GM21526 (cell line): ENCODE data around the gene PRKCE.

ENCODE experiments used
- ATAC-seq: cut with Tn5 transposase; IDR thresholded peaks from one replicate; pipeline ENCODE4 v1.9.1; 2021; ENCODE audit warnings: moderate library complexity; ENCODE audit not compliant: unreplicated experiment, low FRiP score

Gene PRKCE

DNA sequence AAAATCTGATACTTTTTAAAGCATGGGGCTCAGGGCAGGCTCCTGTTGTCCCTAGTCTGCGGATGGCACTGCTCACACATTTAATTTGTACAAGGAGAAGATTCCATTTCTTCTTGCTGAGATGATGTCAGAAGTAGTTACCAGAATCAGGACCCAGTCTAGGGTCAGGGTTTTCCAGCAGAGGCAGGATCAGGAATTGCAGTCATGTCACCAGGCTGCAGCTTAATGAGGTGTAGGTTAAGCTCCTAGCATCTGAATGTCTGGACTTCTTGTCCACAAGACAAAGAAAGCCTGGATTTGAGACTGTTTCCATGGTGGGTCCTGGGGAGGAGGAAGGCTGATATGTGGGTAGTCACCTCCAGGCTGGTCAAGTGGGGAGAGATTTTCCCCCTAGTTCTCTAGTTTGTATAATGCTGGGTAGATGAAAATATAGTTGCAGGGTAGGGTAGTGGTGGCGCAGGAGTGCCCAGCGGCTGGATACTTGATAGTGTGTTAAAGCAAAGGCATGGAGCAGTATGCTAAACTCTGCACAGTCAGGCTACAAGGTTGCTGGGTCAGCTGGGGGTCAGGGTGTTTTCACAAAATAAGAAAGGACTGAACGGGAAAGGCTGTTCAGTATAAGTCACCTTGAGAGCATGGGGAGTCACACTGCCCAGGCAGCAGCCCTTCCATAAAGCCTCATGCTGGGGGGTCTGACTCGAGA lies 148.4 kb downstream of the PRKCE start:
- ATAC-seq, result no peak

DNA sequence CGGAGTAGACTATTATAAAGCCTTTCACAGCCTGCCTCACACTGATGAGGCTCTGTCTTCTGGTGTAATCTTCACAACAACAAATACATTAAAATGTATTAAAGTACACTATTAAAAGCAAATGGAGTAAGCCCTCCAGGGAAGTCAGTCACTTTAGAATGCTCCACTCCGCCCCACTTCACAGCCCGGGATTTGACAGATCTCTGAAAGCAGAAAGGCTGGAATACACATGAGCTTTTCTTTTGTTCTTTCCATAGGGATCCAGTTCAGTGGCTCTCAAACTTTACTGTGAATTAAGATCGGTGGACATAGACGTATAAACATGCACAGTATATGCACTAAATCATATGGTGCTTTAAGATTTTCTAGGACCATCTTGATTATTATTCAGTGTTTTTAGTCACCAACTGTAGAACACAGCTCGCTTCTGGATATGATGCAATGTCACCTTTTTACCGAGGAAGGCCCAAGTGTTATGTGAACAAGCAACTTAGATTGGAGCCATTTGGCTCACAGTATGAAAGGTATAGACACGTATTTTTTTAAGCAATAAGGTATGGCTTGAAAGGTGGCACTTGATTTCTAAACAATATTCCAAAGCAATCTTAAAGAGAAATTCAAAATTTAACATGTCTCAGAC lies 151.1 kb downstream of the PRKCE start:
- no peak for ATAC-seq

DNA sequence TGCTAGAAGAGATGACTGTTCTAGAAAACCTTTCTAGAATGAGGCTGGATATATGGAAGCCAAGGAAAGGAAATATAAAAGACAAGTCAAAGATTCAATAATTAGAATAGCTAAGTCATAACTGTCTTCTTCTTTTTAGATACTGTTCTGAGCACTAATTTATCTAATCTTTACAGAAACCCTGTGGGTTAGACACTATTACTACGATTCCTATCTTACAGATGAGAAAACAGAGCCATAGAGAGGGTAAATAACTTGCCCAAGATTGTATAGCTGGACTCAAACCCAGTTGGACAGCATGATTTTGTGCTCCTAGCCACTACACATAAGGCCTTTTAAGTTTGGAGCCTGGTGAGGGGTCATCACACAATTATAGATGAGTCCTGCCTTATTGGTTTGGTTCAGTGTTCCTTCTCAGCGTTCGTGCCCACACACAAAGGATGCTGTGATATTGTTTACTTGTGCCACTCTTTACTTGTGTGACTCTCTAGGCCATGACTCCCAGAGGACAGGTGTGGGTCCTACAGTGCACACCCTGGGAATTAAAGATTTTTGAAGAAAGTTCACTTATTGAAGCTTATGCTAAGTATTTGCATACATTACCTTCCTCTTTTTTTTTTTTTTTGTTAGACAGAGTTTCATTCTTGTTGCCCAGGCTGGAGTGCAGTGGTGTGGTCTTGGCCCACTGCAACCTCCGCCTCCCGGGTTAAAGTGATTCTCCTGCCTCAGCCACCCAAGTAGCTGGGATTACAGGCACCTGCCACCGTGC lies 153.7 kb downstream of the PRKCE start:
- ATAC-seq, result no peak

DNA sequence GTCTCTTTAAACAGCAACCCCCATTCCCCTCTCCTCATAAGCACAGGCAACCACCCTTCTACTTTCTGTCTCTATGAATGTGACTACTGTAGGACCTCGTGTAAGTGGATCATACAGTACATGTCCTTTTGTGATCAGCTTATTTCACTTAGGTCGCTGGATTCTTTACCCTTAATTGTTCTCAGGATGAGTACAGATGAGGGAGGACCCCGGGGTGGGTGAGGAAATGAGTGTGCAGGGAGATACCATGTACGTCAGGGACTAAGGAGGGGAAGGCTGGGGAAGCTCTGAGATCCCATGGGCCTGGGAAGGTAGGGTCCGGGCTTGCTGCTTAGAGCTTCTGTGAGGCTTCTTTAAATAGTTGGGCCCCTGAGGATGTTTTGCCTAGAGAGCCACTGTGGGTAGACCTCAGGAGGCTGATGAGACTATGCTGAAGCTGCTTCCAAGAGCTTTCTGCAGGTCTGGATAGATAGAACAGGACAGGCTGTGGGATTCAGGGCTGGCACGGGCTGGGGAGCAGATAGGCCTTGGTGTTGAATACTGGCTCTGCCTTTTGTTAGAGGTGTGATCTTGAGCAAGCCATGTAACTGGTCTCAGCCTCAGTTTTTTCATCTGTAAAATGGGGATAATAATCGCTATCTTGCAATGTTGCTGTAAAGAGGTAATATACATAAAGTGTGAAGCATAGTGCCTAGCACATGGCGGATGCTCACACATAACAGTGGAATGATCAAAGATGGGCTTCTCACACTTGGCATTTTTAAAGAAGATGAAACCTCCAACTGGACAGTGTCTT lies 155.3 kb downstream of the PRKCE start:
- no peak for ATAC-seq

DNA sequence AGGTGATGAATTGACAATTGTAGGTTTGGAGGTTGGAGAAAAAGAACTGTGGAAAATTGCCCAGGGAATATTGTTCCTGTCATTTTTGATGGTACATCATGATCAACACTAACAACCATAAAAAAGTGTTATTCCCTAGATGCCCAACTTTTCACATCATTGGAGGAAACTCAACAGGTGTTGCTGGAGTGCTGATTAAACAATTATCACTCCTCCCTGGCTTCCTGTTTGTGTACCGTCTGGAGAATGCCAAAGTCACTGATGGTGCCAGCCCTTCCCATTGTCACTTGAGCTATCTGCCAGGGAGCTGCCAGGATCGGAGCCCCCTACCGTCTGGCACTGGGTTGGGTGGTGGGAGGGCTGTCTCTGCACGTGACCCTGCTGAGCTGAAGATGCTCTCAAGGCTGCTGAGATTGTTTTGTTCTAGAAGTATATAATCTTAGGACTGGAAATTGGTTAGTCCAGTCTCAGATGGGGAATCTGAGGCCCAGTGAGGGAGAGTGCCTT lies 156.9 kb downstream of the PRKCE start:
- ATAC-seq, result no peak

DNA sequence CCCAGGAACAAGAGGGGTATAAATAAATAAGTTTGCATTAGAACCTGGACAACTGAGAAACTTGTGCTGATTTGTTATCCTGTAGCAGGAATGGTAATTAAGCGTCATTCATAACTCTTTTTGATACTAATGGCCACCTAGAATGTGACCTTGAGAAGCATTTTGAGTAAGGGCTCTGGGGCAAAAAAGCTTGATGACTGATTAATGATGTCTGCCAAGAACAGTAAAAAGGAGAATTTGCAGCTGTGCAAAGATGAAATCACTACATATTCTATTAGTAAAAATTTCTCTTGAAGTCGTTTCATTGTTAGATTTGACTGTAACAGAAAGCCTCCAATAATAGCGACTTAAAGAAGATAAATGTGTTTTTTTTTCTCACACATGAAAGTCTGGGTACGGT lies 157.7 kb downstream of the PRKCE start:
- no peak for ATAC-seq

DNA sequence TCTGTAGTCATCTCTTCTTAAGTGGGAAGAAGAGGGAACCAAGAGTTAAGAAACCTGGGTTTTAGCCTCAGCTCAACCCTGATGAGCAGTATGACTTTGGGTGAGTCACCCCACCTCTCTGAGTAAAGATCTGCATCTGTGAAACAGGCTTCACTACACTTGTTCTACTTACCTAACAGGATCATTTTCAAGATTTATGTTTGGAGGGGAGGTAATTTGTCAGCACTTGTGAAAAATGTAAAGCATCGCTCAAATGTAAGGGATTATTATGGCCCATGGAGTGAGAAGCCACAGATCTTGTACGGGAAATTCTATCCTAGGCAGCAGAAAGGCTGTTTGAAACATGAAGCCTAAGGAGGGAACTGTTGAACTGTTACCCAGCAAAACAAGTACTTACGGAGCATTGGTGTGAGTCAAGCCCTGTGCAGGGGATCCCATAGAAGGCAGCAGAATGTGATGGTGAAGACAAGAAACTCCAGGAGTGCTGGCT lies 160.6 kb downstream of the PRKCE start:
- ATAC-seq, result no peak

DNA sequence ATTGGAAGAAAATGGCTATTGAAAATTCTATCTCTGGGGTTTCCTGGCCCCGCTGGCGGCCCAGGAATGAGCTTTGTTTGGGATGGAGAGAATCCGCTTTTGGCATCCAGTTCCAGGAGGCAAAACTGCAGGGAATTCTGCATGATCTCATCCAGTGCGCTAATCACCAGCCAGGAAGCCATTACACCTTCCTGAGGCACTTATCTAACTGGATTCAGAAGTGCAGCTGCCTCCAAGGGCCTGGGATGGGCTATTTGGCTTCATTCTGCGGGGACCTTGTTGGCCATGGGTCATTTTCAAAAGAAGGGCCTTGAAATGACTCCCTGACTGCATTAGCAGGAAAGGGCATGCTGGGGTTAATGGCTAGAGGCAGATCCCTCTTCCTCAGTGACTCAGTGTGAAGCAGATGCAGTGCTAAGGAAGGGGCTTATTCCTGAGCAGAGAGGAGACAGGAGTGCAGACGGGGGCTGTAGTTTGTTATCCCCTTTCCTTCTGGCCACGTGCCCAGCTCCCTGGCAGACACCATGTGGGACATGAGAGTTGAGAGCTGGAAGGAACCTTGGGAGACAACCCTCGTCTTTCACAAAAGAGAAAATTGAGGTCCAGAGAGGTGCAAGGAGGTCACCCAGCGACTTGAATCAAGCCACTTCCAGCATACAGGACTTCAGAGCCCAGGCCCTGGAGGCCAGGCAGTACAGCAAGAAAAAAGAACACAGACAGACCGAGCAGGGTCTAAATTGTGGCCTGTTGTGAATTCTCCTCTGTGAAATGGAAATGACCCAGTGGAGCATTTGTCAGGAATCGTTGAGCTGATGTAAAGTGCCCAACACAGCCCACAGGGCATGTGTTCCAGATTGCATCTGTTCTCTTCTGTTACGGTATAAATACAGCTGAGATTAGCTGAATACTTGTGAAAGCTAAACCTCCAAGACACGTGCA lies 161.8 kb downstream of the PRKCE start:
- no peak for ATAC-seq

DNA sequence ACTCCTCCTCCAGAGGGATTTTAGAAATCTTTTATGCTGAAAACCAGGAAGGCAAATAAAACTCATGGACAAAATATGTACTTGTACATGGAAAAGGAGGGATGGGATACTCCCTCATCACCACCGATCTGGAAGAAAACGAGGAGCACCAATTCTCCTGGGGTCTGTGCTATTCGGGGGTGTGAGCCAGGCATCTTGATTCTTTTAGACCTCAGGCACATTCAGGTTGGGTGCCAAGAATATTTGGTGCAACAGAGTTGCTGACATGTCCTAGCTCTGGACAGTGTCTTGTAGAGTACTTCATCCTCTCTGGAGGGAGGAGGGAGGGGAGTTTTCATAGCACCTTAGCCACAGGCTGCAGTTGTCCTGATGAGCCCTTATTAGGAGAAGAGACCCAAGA lies 163.0 kb downstream of the PRKCE start:
- no peak for ATAC-seq

DNA sequence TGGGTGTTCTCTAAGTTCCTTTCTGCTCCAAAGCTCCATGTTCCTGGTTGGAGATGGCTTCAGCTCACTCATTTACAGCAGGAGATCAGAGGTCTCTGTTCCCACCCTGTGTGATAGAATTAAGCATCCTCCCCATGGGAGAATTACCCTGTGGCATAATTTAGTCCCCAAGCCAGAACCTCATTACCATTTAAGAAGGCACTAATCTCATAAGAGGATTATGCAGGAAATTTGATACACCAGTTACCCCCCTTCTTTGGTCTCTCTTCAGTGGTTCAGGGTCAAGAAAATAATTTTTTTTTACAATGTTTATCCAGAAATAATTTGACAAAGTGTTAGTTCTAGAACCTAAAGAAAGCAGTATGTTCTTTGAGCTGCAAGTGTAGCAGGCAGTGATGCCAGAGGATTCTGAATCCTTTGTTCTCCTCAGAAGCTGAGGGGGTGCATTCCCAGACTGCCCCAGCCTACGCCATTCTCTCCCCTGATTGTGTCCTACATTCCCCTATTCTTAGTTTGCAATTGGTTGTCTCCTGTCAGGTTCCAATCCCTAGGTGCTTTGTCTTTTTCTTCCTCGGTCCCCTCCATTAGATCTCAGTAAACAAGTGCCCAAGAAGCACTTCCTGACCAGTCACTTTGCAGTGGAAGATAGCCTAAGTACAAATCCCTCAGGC lies 163.6 kb downstream of the PRKCE start:
- no peak for ATAC-seq

DNA sequence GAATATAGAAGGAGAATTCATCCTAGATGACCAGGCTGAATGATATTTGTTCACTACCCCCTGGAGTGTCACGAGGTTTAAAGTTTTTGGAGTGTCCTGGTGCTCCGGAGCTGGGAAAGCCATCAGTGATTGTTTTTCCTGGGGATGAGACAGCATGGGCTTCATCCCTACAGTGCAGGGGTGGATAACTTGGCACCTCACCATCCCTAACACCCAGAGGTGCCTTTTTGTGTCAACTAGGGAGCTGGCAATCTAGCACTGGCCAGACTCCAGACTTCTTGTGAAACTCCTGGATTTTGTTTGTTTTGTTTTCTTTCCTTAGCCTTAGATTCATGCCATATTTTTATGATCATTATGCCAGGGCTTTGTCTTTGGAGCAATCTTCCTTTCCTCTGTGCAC lies 164.8 kb downstream of the PRKCE start:
- ATAC-seq, result no peak

DNA sequence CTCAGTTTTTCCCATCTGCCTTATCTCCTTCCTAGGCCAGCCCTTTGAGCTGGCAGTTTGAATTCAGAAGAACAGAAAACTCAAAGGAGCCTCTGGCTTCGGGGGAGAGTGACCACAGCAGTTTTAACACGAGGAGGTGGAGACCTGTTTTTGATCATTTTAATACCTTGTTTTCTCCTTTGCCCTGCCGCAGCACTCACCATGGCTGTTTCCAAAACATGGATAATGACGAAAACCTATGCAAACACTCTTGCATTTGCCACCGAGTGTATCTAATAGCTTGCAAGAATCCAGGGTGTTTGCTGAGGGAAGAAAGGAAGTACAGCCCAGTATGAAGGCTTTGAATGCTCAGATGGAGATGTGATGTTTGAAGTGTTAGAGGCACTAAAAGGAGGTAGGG lies 167.1 kb downstream of the PRKCE start:
- no peak for ATAC-seq

DNA sequence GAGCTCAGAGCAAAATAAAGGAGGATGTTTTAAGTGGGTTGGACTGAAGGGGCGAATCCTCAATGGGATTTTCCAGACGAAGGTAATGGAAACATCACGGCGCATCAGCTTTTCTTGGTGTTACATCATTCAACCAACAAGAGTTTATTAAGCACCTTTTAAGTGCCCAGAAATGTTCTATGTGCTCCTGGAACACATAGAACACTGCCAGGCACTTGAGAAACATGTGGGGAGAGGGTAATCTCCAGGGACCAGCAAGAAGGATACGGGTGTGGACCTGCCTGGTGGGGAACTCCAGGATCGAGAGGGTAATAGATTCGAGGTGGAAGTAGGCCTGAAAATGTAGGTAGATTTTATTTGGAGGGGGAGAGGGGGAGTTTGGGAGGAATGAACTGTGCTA lies 168.6 kb downstream of the PRKCE start:
- ATAC-seq, result no peak

DNA sequence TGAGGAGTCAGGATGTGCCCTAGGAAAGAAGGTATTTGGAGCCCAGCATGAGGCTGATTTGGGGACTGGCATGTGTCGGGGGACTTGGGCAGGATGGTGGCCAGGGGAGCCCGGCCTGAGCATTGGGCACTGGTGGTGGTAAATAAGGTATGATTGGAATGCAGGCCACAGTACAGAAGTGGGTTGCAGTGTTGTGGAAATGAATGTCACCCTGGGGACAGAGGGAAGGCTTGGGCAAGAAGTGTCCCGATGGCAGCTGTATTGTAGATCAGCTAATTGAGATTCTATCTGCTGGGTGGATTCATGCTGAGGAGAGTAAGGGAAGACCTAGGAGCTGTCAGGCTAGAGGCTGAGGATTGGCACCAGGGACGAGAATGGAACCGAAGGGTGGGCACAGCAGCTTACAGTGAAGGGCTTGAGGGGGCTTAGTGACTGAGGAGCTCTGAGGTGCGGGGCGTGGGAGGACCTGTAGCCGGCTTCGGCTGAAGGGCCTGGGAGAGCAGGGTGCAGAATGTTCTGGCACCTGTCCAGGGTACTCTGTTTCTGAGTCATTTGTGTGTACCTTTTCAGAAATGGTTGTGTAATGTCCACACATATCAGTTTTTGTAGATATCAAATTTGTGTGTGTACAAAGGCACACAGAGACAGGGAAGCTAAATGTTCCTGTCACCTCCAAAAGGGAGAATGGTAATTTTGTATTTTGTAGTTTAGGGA lies 170.2 kb downstream of the PRKCE start:
- ATAC-seq, result no peak

DNA sequence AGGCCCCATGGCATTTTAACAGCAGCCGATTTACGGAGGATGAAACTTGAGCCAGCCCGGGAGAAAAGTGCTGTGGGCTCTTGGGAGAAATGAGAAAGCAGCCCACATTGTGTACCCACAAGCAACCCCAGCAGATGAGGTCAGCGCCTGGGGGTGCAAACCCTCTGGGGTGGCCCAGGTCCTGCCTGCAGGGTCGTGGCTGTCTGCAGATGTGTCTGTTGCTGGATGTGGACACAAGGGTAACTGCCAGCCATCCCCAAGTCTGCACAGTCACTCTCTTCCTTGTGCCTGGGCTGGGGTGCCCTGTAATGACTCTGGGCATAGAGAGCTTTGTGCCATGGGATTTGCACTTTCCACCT lies 170.8 kb downstream of the PRKCE start:
- ATAC-seq, result no peak

DNA sequence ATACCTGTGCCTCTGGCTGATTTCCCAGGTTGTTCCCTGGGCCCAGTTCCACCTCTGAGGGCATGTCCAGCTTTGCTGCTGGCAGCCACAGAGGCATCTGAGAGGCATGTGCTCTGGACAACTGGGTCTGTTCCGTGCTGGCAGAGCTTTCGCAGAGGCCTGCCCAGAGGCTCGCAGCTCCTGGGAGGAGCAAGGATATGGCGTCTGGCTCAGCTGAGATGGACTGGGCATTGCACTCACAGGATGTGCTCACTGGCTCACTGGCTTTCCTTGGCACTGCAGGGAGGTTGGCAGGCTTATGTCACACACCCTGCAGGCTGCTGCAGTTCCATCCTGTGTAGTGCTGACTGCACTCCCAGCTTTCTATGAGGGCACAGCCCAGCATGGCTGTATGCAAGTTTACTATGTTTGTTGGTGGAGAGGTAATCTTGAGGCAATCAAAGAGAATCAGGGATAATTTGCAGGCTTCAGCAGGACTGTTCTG lies 172.3 kb downstream of the PRKCE start:
- no peak for ATAC-seq

DNA sequence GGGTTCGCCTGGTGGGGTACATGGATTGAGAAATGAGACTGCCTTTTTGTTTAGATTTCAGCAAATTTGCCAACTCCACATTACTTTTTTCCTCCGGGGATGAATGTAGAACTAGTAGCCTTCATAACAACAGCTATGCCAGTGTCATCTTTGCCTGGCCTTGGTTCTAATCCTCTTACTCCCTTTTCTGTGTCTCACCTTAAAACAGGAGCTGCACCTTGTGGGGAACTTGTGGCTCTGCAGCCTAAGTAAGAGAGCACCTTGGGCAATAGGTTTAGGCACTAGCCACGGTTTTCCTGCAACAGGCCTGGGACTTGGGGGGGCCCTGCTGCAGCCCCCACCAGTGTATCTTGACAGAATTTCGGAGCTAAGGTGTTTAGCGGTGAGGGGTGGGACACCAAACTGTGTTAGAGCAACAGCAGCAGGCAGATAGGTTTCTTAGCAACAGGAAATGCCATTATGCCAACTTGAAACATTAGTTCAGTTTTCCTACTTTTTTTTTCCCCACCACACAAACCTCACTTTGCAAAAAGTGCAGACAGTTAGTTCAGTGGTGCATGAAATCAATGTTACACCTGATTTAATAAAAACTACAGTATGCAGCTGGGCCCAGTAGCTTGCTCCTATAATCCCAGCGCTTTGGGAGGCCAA lies 173.7 kb downstream of the PRKCE start:
- ATAC-seq, result no peak

DNA sequence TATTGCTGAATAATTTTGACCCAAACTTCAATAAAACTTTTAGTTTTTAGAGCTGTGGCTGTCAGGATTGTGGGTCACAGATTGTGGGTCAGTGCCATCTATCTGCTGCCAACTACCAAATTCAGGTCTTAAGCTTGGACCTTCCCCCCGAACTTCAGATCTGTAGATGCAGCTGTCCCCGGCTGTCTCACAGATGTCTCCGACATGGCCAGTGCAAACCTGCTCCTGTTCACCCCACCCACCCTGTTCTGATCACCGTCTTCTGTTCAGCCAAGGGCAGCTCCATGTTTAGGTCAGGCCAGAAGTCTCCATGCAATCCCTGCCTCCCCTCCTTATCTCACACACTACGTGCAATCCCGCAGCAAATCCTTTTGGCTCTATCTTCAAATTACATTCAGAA lies 175.0 kb downstream of the PRKCE start:
- ATAC-seq, result no peak
